ENCODE results near the gene C17orf50. TPM values are rescaled to one million over a fixed set of nuclear protein-coding genes. Genes with fewer than 3 reads are reported as not detected.

The C17orf50 gene
- total RNA-seq, 4 donors from 2014 or later = not detected

DNA sequence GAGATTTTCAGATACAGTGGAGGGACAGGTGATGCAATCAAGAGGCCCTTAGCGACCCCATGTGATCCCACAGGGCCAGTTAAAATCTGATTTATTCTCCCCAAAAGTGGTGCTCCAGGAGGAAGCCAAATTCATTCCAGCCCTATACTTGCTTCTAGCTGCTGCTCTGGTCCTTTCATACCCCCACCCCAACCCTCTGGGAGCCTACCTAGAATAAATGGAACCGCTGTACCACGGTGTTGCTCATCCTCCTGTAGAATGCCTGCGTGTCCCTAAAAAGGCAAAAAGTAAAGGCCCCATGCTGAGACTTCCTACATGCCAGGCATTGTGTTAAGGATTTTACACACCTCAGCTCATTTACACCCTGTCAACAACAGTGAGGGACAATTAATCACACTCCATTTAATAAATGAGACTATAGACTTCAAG lies 31.3 kb upstream of the C17orf50 start:
- Histone ChIP-seq H3K27me3 (no peaks in the 10 kb centered on the region), H3K27ac (no peak overlapping the region), H3K4me1 (peaks cover 0 to 49% (median 17%) of the 10 kb centered on the region in 4 donors), H3K9me3 (no peaks in the 10 kb centered on the region), H3K4me3 (no peak overlapping the region), H3K36me3 (peaks cover 0 to 17% (median 12%) of the 10 kb centered on the region in 3 donors)
- no peak for DNase-seq (ENCODE audit: low spot score in 2 of 2)
- 72 to 83% methylated on average over 4 of the region's 4 CpGs for WGBS, 2 donors
- TF ChIP-seq CTCF (IDR thresholded peaks at IDR 0.05) (no peak), POLR2A (IDR thresholded peaks at IDR 0.05) (no peak), EP300 (IDR thresholded peaks at IDR 0.05) (no peak)

- no peak overlapping the region for H3K4me3 ChIP-seq
- WGBS, 2 donors = 78 to 80% methylated on average over 10 of the region's 10 CpGs
- peaks cover 0 to 47% (median 17%) of the 10 kb centered on the region in 4 donors for H3K4me1 ChIP-seq
- H3K36me3 ChIP-seq = peaks cover 0 to 6% (median 6%) of the 10 kb centered on the region in 3 donors
- no peak for DNase-seq (ENCODE audit: low spot score in 2 of 2)
- H3K9me3 ChIP-seq = no peaks in the 10 kb centered on the region
- no peaks in the 10 kb centered on the region for H3K27me3 ChIP-seq
- TF ChIP-seq CTCF (IDR thresholded peaks at IDR 0.05) = no peak
- no peak for TF ChIP-seq POLR2A (IDR thresholded peaks at IDR 0.05)
- TF ChIP-seq EP300 (IDR thresholded peaks at IDR 0.05) = no peak
- peak overlapping the region in 1 of 4 donors; percentile 10 for H3K27ac ChIP-seq
Observed at GRCh38 chr17:35730400-35731005, 30.2 kb upstream of the C17orf50 start.

- H3K36me3 ChIP-seq = peaks cover 0 to 6% (median 0%) of the 10 kb centered on the region in 3 donors
- 2 to 4% methylated on average over 18 to 29 of the region's 44 CpGs for WGBS, 2 donors
- H3K4me1 ChIP-seq = peaks cover 0 to 38% (median 15%) of the 10 kb centered on the region in 4 donors
- TF ChIP-seq CTCF (IDR thresholded peaks at IDR 0.05) (no peak), EP300 (IDR thresholded peaks at IDR 0.05) (peak in 1 of 2 donors; percentile 30)
- H3K27me3 ChIP-seq = no peaks in the 10 kb centered on the region
- peak within 1 kb of the TSS in 2 of 4 donors; percentile 62 to 72 for H3K27ac ChIP-seq
- H3K4me3 ChIP-seq = peak within 1 kb of the TSS; percentile 45 to 82 (median 66)
- H3K9me3 ChIP-seq = no peaks in the 10 kb centered on the region
- DNase-seq (ENCODE audit: low spot score in 2 of 2) = peak in 1 of 2 donors; percentile 37
Observed at GRCh38 chr17:35731239-35731916, 29.3 kb upstream of the C17orf50 start, which contains the start of gene RASL10B. Gene RASL10B, plus strand, starts transcription at chr17:35731639. Its CDS starts 3,546 bp downstream, at chr17:35735185.

DNA sequence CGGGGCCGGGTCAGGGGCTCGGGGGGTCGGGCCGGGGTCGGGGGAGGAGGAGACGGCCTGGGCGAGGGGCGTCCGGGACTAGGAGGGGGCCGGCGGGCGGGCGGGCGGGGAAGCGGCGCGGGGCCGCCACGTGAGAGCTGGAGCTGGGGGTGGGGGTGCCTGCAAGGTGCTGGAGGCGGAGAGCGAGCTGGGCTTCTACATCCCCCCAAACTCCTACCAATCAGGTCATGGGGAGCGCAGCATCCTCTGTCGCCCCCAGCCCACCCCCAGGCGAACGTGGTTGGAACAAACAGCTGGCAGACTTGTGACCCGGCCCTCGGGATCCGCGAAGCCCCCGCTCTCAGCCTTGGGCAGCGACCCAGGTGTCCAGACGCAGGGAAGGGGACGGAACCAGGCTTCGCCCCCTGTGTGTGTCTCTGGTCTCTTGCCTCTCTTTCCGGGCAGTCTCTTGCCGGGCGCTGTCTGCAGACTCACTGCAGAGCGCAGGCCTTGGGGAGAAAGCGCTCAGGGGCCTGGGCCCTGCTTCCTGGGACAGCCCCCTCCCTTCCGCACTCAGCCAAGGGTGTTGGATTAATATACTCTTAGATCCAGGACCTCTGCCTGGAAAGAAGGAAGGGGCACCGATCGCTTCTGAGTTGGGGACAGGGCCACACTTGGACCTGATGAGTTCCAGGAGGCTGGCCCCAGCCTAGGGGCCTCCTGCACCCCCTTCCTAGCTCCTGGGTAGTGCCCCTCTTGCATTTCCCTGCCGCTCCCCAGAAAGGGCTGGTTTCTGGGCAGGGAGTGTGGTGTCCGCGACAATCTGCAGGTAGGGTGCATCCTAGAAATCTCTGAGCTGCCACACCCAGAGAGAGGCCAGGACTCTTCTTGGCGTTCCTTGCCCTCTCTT lies 28.5 kb upstream of the C17orf50 start:
- 24 to 32% methylated on average over 16 to 26 of the region's 47 CpGs for WGBS, 2 donors
- DNase-seq (ENCODE audit: low spot score in 2 of 2) = no peak
- peaks cover 0 to 30% (median 9%) of the 10 kb centered on the region in 4 donors for H3K4me1 ChIP-seq

More for the DNA sequence above, 28.5 kb upstream of the C17orf50 start:
- TF ChIP-seq CTCF (IDR thresholded peaks at IDR 0.05) (no peak), POLR2A (IDR thresholded peaks at IDR 0.05) (no peak), EP300 (IDR thresholded peaks at IDR 0.05) (no peak)
- no peaks in the 10 kb centered on the region for H3K27me3 ChIP-seq
- peak overlapping the region in 2 of 4 donors; percentile 62 to 72 for H3K27ac ChIP-seq
- no peaks in the 10 kb centered on the region for H3K9me3 ChIP-seq
- H3K4me3 ChIP-seq = peak overlapping the region; percentile 45 to 82 (median 66)
- peaks cover 0 to 6% (median 0%) of the 10 kb centered on the region in 3 donors for H3K36me3 ChIP-seq

All from tibial nerve (tissue), 4 donors.